Heart right ventricle (tissue), 16 donors: ENCODE results near the gene KDM2A. TPM values are rescaled to one million over a fixed set of nuclear protein-coding genes. Genes with fewer than 3 reads are reported as not detected.
A peak's percentile ranks its signal among the peaks of the same experiment; 100 is the strongest.
"Not testable (repeated sequence)": the region's sequence is repeated elsewhere in the genome, so short reads cannot be mapped to it uniquely, and the experiment has no call there.

Source experiments
- ATAC-seq, 8 donors: fragments of 200-7000 bp; cut with Tn5 transposase; one replicate each; pipeline ENCODE4 v1.9.1; 2020; ENCODE audit warnings: mild to moderate bottlenecking in 8 of 8, moderate library complexity in 8 of 8, moderate number of reproducible peaks in 1 of 8
- DNase-seq, 2 donors: peaks; one replicate each; pipeline ENCODE4 v3.0.0-alpha.2; 2020
- H3K27ac ChIP-seq, 10 donors: fragments of 200-600 bp; sonication (generic) in 2 of 10; one replicate each; pipeline versions ENCODE4 v1.5.0 to v1.8.0; 2020 to 2022; ENCODE audit warnings: mild to moderate bottlenecking in 3 of 10
- H3K27me3 ChIP-seq, 7 donors: fragments of 200-600 bp; one replicate each; pipeline ENCODE4 v1.8.0; 2021 to 2022; ENCODE audit warnings: mild to moderate bottlenecking in 2 of 7
- H3K36me3 ChIP-seq, 9 donors: fragments of 200-600 bp; sonication (generic) in 1 of 9; one replicate each; pipeline versions ENCODE4 v1.5.0 to v1.8.0; 2020 to 2022; ENCODE audit warnings: mild to moderate bottlenecking in 2 of 9
- H3K4me1 ChIP-seq, 9 donors: fragments of 200-600 bp; sonication (generic) in 1 of 9; one replicate each; pipeline versions ENCODE4 v1.5.0 to v1.8.0; 2020 to 2022; ENCODE audit warnings: mild to moderate bottlenecking in 4 of 9
- H3K4me3 ChIP-seq, 10 donors: fragments of 200-600 bp; sonication (generic) in 2 of 10; one replicate each; pipeline versions ENCODE4 v1.5.0 to v1.8.0; 2020 to 2022; ENCODE audit warnings: mild to moderate bottlenecking in 7 of 10, moderate library complexity in 2 of 10
- H3K9me3 ChIP-seq, 11 donors: fragments of 200-600 bp in 10 of 11; sonication (generic) in 2 of 11; one replicate each; pipeline versions ENCODE4 v1.5.0 to v1.8.0; 2013 to 2022; ENCODE audit warnings: mild to moderate bottlenecking in 2 of 11, control low read depth in 1 of 11, moderate library complexity in 1 of 11
- WGBS, 2 donors: extraction: QIAGEN DNeasy Blood & Tissue Kit; methylation state at CpG; one replicate each; pipeline ENCODE4 v1.1.7; 2013; ENCODE audit warnings: inconsistent platforms in 1 of 2; 5-methylcytosine and 5-hydroxymethylcytosine counted together
- intact Hi-C, 10 donors: fragments of 100-400 bp; cut with DNase I; formaldehyde crosslinking; loops; one replicate each; pipeline versions ENCODE4 v1.11.1 to v1.14.2; 2022
- polyA plus RNA-seq, 2 donors: library from polyadenylated mRNA; stranded (reverse); fragments of 200-250 nt; gene quantifications; one replicate each; pipeline ENCODE4 v1.2.3, GENCODE V29; 2013
- total RNA-seq, 10 donors: library from RNA; stranded (reverse); fragmentation: NEBNext Ultra II Directional in 3 of 10; extraction: Animal tissue kit (Norgen Biotek cat#: 25700) in 3 of 10; gene quantifications; one replicate each; pipeline versions ENCODE4 v1.2.1 to v1.2.4, GENCODE V29; 2021 to 2023
- TF ChIP-seq, protein P1 (sequence below), 9 donors: fragments of 200-600 bp; sonication (generic) in 2 of 9; IDR thresholded peaks; one replicate each; pipeline versions ENCODE4 v1.5.0 to v1.8.0; 2021 to 2022; ENCODE audit warnings: antibody characterized with exemption in 9 of 9, mild to moderate bottlenecking in 5 of 9, moderate library complexity in 1 of 9
- donor health status: Arrhythmogenic right ventricular cardiomyopathy.
- donor health status: ischemic (EF 13 %, LVEDD 7.1; RV severe dilation, severe dysfunction).
- donor health status: healthy with polysubstance abuse.
- donor health status: DM: no; HTN: yes; CAD: no.
- donor health status: DM: no; HTN: no; CAD: no.
- donor health status: ischemic (EF 25% LVEDD 6.9; RV normal size, moderate dysfunction).
- donor health status: ischemic (EF 25% LVEDD 5.7; RV mildly dilated, moderate dysfunction).
- donor health status: healthy.
- donor health status: DM: yes; HTN: yes; CAD: no.
- donor health status: Ischemic cardiomyopathy.
- donor health status: ischemic (EF 35%, LVEDD 5.7; RV mildly dilated, moderate dysfunction).
- donor health status: nonischemic (EF 11% LVEDD 7.7; RV severe dilation, severe dysfunction).
- donor health status: DM: yes; HTN: yes; CAD: no.
- donor health status: PGD.
- donor health status: ischemic (EF 29% LVEDD 5.4; RV normal size, mild dysfunction).
- donor health status: nonischemic (EF 23%, LVEDD 6.1; RV moderate dilation, normal function).

Gene KDM2A
- total and polyA plus RNA-seq, 12 donors = 16.5 to 45.7 (median 37.1) TPM

DNA sequence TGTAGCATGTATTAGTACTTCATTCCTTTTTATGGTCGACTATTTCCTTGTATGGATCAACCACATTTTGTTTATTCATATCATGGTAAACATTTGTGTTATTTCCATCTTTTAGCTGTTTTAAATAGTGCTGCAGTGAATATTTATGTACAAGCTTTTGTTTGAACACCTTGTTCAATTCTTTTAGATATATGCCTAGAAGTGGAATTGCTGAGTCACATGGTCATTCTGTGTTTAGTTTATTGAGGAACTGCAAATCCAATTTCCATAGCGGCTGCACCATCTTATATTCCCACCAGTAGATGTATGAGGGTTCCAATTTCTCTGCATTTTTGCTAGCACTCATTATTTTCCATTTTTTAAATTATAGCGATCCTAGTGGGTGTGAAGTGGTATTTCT, 85.8 kb downstream of the KDM2A start:
- no peak for ATAC-seq
- WGBS, 2 donors = 95 to 96% methylated on average over 3 of the region's 3 CpGs
- H3K27me3 ChIP-seq = no peaks in the 10 kb centered on the region
- peaks cover 0 to 98% (median 27%) of the 10 kb centered on the region in 9 donors for H3K36me3 ChIP-seq
- H3K9me3 ChIP-seq = no peaks in the 10 kb centered on the region
- H3K4me3 ChIP-seq = no peak overlapping the region
- intact Hi-C loops = no loop called here
- no peak overlapping the region for H3K27ac ChIP-seq
- TF ChIP-seq, protein P1, sequence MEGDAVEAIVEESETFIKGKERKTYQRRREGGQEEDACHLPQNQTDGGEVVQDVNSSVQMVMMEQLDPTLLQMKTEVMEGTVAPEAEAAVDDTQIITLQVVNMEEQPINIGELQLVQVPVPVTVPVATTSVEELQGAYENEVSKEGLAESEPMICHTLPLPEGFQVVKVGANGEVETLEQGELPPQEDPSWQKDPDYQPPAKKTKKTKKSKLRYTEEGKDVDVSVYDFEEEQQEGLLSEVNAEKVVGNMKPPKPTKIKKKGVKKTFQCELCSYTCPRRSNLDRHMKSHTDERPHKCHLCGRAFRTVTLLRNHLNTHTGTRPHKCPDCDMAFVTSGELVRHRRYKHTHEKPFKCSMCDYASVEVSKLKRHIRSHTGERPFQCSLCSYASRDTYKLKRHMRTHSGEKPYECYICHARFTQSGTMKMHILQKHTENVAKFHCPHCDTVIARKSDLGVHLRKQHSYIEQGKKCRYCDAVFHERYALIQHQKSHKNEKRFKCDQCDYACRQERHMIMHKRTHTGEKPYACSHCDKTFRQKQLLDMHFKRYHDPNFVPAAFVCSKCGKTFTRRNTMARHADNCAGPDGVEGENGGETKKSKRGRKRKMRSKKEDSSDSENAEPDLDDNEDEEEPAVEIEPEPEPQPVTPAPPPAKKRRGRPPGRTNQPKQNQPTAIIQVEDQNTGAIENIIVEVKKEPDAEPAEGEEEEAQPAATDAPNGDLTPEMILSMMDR (IDR thresholded peaks at IDR 0.05) = no peak
- DNase-seq = no peak
- no peaks in the 10 kb centered on the region for H3K4me1 ChIP-seq

DNA sequence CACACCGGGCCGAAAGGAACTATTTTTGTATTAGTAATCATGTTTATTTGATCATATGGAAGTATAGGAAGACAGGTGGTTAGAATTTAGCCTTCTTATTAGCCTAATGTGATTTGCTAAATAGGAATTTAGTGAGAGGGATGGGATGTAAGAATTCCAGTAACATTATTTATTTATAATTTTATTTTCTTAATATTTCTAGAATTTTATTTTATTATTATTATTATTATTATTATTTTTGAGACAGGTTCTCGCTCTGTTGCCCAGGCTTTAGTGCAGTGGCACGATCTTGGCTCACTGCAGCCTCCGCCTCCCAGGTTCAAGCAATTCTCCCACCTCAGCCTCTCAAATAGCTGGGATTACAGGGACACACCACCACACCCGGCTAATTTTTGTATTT, 90.2 kb downstream of the KDM2A start:
- H3K9me3 ChIP-seq, DNase-seq, ATAC-seq, H3K27me3 ChIP-seq, intact Hi-C loops, H3K27ac ChIP-seq, H3K4me3 ChIP-seq: not testable (repeated sequence)
- WGBS, 2 donors = 98% methylated on average over 6 of the region's 6 CpGs
- Histone ChIP-seq H3K4me1 (peaks cover 0 to 30% (median 0%) of the 10 kb centered on the region in 9 donors), H3K36me3 (peaks cover 0 to 97% (median 16%) of the 10 kb centered on the region in 9 donors)

DNA sequence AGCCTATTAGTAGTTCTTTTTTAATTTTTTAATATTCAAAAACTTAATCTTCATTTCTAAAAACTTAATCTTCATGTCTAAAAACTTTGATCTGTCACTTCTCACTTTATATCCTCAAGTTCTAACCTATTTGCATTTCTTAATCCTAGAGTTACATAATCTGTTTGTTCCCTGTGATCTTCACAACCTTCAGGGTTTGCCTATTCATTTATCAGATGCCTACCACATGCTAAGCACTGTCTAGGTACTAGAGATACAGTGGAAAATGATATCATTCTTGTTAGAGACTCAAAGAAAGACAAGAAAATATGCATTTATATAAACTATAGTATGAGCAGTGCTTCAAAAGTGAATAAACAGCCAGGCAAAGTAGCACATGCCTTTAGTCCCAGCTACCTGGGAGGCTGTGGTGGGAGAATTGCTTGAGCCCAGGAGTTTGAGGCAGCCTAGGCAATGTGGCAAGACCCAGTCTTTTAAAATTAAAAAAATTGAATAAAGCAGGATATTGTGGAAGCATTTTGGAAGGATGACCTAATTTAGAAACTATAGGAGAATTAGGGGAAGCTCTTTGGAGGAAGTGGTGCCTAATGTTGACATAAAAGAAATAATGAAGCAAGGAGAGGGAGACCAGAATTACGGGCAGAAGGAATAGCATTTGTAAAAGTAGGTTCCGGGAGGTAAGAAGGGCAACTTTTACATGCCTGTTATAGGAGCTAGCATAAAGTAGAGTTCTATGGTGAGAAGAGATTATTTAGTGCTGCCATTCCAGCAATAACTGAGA, 92.8 kb downstream of the KDM2A start:
- Histone ChIP-seq H3K4me1 (peaks cover 0 to 30% (median 0%) of the 10 kb centered on the region in 9 donors), H3K27me3 (no peaks in the 10 kb centered on the region), H3K4me3 (no peak overlapping the region), H3K9me3 (no peaks in the 10 kb centered on the region), H3K27ac (peak overlapping the region in 2 of 10 donors; percentile 19 to 76), H3K36me3 (peaks cover 0 to 97% (median 28%) of the 10 kb centered on the region in 9 donors)
- ATAC-seq (peak in 2 of 8 donors; percentile 31 to 52), DNase-seq (no peak)
- TF ChIP-seq, protein P1 (IDR thresholded peaks at IDR 0.05) = no peak
- 82 to 84% methylated on average over 2 of the region's 2 CpGs for WGBS, 2 donors
- intact Hi-C loops = no loop called here

DNA sequence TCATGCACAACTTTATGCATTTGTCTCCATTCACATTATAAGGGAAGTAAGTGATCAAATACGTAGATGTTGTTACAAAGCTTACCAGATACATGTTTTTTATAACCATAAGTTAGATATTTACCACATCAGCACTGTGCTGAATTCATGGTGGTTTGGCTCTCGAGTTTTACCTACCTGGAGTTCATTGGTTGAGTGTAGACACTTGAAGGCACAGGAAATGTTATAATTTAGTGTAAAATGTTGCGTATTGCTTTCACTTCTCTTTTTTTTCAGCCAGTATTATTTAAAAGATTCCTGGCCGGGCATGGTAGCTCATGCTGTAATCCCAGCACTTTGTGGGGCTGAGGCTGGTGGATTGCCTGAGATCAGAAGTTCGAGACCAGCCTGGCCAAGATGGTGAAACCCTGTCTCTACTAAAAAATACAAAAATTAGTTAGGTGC, 94.1 kb downstream of the KDM2A start:
- Histone ChIP-seq H3K9me3 (no peaks in the 10 kb centered on the region), H3K27ac (peak overlapping the region in 2 of 10 donors; percentile 24 to 76), H3K4me3 (no peak overlapping the region), H3K4me1 (peaks cover 0 to 30% (median 0%) of the 10 kb centered on the region in 9 donors), H3K27me3 (no peaks in the 10 kb centered on the region), H3K36me3 (peaks cover 0 to 97% (median 31%) of the 10 kb centered on the region in 9 donors)
- TF ChIP-seq, protein P1 (IDR thresholded peaks at IDR 0.05) = no peak
- no peak for ATAC-seq
- intact Hi-C loops = no loop called here
- WGBS, 2 donors = 89 to 94% methylated on average over 5 of the region's 5 CpGs
- no peak for DNase-seq

DNA sequence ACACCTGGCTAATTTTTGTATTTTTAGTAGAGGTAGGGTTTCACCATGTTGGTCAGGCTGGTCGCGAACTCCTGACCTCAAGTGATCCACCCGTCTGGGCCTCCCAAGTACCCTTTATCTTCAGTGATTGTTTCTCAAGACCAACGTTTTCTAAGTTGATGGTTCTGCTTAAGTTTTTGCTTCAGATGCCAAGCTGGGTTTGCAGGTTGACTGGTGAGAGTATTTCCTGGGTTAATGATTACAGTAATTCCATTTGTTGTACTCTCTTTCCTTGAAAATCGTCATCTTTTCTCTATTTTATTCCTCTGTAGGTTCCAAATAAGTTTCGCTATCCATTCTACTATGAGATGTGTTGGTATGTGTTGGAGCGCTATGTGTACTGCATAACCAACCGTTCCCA, 108.7 kb downstream of the KDM2A start:
- ATAC-seq = no peak
- H3K36me3 ChIP-seq = peaks cover 0 to 99% (median 55%) of the 10 kb centered on the region in 9 donors
- H3K4me1 ChIP-seq = no peaks in the 10 kb centered on the region
- 88% methylated on average over 8 of the region's 8 CpGs for WGBS, 2 donors
- H3K27me3 ChIP-seq = no peaks in the 10 kb centered on the region
- intact Hi-C loops = no loop called here
- TF ChIP-seq, protein P1 (IDR thresholded peaks at IDR 0.05) = no peak
- no peak overlapping the region for H3K4me3 ChIP-seq
- no peak overlapping the region for H3K27ac ChIP-seq
- DNase-seq = no peak
- H3K9me3 ChIP-seq = no peaks in the 10 kb centered on the region
